Measurements from ENCODE around the gene CCDC187. TPM values are rescaled to one million over a fixed set of nuclear protein-coding genes. Genes with fewer than 3 reads are reported as not detected.

The CCDC187 gene
- polyA plus RNA-seq, 3 donors: not detected

DNA sequence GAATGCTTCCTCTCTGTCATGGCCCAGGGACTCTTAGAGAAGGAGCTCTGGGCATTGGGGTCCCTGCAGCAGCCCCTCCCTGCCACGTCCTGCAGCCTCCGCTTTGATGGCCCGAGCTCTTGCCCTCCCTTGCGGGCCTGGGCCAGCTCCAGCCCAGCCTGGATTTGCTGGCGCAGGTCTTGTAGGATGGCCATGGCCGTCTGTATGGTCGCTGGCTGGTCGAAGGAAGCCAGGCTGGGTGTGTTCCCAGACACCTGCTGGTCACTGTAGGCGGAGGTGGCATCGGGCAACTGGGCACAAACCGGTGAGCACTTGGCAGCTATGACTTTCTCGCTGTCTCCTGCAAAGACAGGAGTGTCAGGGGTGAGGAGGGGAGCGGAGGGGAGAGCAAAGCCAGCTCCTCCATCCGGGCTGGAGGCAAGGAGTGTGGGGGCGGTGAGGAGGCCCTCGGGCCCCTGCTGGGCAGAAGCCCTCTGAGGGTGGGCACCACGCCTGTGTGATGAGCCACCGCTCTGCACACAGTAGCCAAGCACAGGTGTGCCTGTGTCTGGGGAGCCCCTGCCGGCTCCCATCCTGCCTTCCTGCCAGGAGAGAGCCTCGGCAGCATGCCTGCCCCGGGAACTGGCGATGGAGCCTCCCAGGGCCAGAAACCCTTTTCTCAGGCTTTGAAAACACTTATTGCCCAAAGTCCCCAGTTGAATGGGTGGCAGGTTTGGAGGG lies 12.4 kb downstream of the CCDC187 start:
- H3K36me3 ChIP-seq (replicated peaks in 1 of 2; ENCODE audit: control insufficient read depth in 1 of 2, insufficient read depth in 2 of 2, low read length in 2 of 2): no peaks in the 10 kb centered on the region
- no peak for DNase-seq
- no peak overlapping the region for H2AFZ ChIP-seq (ENCODE audit: insufficient read depth, low read depth, low read length, poor library complexity, severe bottlenecking)
- H3K27ac ChIP-seq (ENCODE audit: low read depth in 1 of 2, low read length in 2 of 2): no peak overlapping the region
- 97% methylated on average over 20 of the region's 22 CpGs for WGBS (ENCODE audit: insufficient coverage)
- no peak overlapping the region for H3K27ac Mint-ChIP-seq
- no peaks in the 10 kb centered on the region for H3K79me2 ChIP-seq (ENCODE audit: insufficient read depth, low read length)
- H3K4me3 ChIP-seq (replicated peaks in 1 of 3; ENCODE audit: low read depth in 2 of 3, low read length in 3 of 3): no peak overlapping the region
- H3K4me2 ChIP-seq (replicated peaks; ENCODE audit: extremely low read depth, low read length, poor library complexity, severe bottlenecking): no peak overlapping the region
- H3K9me3 ChIP-seq (replicated peaks in 1 of 2; ENCODE audit: control insufficient read depth in 1 of 2, insufficient read depth in 1 of 2, low read length in 2 of 2): peaks cover 0 to 6% of the 10 kb centered on the region in 2 donors
- peaks cover 0 to 1% (median 0%) of the 10 kb centered on the region in 7 donors for H3K9me3 Mint-ChIP-seq
- H3K4me1 Mint-ChIP-seq: no peaks in the 10 kb centered on the region
- H3K9ac ChIP-seq (ENCODE audit: insufficient read depth, low read length, poor library complexity, severe bottlenecking): no peak overlapping the region
- no peaks in the 10 kb centered on the region for H3K4me1 ChIP-seq (ENCODE audit: control insufficient read depth in 1 of 2, insufficient read depth in 2 of 2, low read length in 2 of 2)
- H3K4me3 Mint-ChIP-seq: no peak overlapping the region
- TF ChIP-seq, protein P1, sequence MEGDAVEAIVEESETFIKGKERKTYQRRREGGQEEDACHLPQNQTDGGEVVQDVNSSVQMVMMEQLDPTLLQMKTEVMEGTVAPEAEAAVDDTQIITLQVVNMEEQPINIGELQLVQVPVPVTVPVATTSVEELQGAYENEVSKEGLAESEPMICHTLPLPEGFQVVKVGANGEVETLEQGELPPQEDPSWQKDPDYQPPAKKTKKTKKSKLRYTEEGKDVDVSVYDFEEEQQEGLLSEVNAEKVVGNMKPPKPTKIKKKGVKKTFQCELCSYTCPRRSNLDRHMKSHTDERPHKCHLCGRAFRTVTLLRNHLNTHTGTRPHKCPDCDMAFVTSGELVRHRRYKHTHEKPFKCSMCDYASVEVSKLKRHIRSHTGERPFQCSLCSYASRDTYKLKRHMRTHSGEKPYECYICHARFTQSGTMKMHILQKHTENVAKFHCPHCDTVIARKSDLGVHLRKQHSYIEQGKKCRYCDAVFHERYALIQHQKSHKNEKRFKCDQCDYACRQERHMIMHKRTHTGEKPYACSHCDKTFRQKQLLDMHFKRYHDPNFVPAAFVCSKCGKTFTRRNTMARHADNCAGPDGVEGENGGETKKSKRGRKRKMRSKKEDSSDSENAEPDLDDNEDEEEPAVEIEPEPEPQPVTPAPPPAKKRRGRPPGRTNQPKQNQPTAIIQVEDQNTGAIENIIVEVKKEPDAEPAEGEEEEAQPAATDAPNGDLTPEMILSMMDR (IDR thresholded peaks at IDR 0.05): no peak
- intact Hi-C loops (cut with micrococcal nuclease): no loop called here
- no peaks in the 10 kb centered on the region for H3K27me3 ChIP-seq (ENCODE audit: control insufficient read depth in 2 of 2, insufficient read depth in 2 of 2, low read length in 2 of 2)
- no peaks in the 10 kb centered on the region for H3K36me3 Mint-ChIP-seq
- H3K27me3 Mint-ChIP-seq (ENCODE audit: low read depth in 3 of 3): peaks cover 0 to 4% (median 2%) of the 10 kb centered on the region in 3 donors
- H4K20me1 ChIP-seq (ENCODE audit: insufficient read depth, low read length): no peaks in the 10 kb centered on the region

DNA sequence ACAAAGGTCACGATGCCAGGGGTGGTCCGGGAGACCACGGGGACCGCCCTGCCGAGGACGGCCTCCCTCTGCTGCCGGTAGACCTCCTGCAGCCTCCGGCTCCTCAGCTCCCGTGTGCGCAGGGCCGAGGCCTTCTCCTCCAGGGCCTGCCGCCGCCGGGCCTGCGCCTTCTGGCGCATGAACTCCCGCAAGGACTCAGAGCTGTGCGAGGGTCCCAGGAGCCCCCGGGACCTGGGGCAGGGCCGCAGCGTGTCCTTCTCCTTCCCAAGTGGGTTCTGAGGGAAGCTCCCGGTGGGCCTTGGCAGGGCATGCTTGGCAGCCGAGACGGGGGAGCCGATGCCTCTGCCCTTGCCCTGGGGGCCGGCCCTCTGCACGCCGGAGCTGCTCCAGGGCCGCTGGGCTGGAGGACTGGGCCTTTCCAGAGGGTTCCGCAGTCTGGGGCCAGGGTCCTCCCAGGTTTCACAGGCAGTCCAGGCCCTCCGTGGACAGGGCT lies 13.3 kb downstream of the CCDC187 start:
- intact Hi-C loops (cut with micrococcal nuclease): no loop called here
- DNase-seq: no peak
- peaks cover 0 to 6% of the 10 kb centered on the region in 2 donors for H3K9me3 ChIP-seq (replicated peaks in 1 of 2; ENCODE audit: control insufficient read depth in 1 of 2, insufficient read depth in 1 of 2, low read length in 2 of 2)

More for the DNA sequence above, 13.3 kb downstream of the CCDC187 start:
- no peak overlapping the region for H3K9ac ChIP-seq (ENCODE audit: insufficient read depth, low read length, poor library complexity, severe bottlenecking)
- TF ChIP-seq, protein P1 (IDR thresholded peaks at IDR 0.05): no peak
- no peak overlapping the region for H2AFZ ChIP-seq (ENCODE audit: insufficient read depth, low read depth, low read length, poor library complexity, severe bottlenecking)
- no peaks in the 10 kb centered on the region for H3K4me1 ChIP-seq (ENCODE audit: control insufficient read depth in 1 of 2, insufficient read depth in 2 of 2, low read length in 2 of 2)
- 96% methylated on average over 31 of the region's 31 CpGs for WGBS (ENCODE audit: insufficient coverage)
- no peak overlapping the region for H3K27ac Mint-ChIP-seq
- H4K20me1 ChIP-seq (ENCODE audit: insufficient read depth, low read length): no peaks in the 10 kb centered on the region
- no peaks in the 10 kb centered on the region for H3K4me1 Mint-ChIP-seq
- H3K4me3 ChIP-seq (replicated peaks in 1 of 3; ENCODE audit: low read depth in 2 of 3, low read length in 3 of 3): no peak overlapping the region
- no peak overlapping the region for H3K27ac ChIP-seq (ENCODE audit: low read depth in 1 of 2, low read length in 2 of 2)
- peaks cover 0 to 4% (median 3%) of the 10 kb centered on the region in 3 donors for H3K27me3 Mint-ChIP-seq (ENCODE audit: low read depth in 3 of 3)
- no peaks in the 10 kb centered on the region for H3K36me3 Mint-ChIP-seq
- peaks cover 0 to 1% (median 0%) of the 10 kb centered on the region in 7 donors for H3K9me3 Mint-ChIP-seq
- no peaks in the 10 kb centered on the region for H3K79me2 ChIP-seq (ENCODE audit: insufficient read depth, low read length)
- no peaks in the 10 kb centered on the region for H3K27me3 ChIP-seq (ENCODE audit: control insufficient read depth in 2 of 2, insufficient read depth in 2 of 2, low read length in 2 of 2)
- H3K4me2 ChIP-seq (replicated peaks; ENCODE audit: extremely low read depth, low read length, poor library complexity, severe bottlenecking): no peak overlapping the region
- no peak overlapping the region for H3K4me3 Mint-ChIP-seq
- H3K36me3 ChIP-seq (replicated peaks in 1 of 2; ENCODE audit: control insufficient read depth in 1 of 2, insufficient read depth in 2 of 2, low read length in 2 of 2): no peaks in the 10 kb centered on the region
